Measurements from ENCODE around the gene NSDHL.

NSDHL gene

DNA sequence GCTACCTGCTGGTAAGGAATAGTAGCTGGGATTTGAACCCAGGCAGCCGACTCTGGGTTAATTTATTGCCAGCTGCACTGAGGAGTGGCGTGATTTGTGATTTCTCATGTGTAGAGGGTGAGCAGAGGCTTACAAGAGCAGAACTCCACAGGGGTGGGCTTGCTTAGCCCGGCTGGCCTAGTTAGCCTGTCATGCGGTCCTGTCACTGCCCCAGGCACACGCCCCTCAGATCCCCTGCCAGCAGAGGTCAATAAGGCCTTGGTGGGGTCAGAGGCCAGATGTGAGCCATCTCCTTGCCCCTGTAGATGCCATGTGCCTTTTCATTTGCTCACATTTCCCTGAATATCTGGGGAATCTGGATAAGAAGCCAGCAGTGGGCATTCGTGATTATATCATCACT is 13.4 kb downstream of the NSDHL start:
- no peak for DNase-seq (ENCODE audit: low read depth)

DNA sequence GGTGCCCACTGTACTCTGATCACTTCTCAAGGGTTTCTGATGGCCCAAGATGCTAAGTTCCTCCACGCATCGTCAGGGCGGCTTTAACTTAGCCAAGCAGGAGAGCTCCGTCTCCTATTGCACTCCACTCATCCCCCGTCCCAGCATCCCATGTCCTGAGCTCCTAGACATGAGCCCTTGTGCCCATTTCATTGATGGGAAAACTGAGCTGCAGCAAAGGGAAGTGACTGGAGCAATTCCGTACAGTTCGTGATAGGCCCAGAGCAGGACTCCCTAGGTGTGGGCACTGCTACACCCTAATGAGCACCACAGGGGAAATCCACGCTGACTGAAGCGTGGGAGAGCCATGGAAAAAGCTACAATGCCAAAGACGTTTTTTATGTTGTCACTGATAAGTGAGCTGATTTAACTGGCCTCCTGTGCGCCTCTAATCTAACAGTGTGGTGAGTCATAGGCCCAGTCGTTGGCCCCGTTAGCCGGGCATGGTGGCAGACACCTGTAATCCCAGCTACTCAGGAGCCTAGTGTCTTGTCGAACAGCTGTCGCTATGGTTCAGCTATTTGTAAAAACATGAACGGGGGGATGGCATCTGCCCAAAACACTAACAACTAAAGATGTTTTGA is 14.9 kb downstream of the NSDHL start:
- DNase-seq (ENCODE audit: low read depth) = no peak

DNA sequence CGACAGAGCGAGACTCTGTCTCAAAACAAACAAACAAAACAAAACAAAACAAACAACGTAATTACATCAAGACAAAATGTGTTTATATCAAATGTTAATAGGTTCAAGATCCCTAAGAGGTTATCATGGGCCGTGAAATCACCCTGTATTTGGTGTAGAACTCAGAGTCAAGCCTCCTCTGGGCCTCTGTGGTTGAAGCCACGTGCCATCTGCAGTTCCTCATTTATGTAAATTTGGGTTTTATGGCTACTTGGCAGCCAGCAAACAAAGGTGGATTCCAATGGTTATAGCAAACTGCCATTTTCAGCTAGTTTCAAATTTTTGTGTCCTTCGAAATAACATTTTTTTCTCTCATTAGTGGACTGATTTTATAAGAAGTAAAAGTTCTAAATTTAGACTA is 16.4 kb downstream of the NSDHL start:
- no peak for DNase-seq (ENCODE audit: low read depth)

DNA sequence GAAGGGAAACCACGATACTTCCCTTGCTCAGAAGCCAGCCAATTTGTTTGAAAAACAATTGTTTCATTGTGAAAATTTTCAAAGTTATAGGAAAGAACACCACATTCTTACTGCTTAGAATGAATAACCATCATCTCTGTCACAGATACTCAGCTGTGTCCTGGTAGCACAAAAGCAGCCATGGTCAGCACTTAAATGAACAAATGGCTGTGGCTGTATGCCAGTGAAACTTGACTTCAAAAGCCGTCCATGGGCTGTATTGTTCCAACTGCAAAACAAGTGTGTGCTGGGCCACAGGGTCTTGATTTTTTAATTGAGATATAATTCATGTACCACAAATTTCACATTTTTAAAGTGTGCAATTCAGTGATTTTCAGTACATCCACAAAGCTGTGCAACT is 19.6 kb downstream of the NSDHL start:
- no peak for DNase-seq (ENCODE audit: low read depth)

DNA sequence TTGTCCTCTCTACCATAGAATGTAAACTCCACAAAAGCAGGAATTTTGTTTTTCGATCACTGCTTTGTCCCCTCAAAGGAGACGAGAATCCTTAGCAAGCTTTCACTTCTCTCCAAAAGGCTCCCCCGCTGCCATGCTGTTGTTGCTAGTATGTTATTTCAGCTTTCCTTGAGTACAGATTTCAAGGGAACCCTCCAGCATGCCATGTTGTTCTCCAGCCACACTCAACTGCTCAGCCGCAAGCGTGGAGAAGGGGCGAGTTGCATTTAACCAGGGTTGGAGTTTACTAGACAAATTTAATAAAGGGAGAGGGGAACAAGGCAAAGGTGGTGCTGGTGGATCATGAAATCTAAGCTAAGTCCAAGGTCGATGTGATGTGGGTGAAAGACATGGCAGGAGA is 23.1 kb downstream of the NSDHL start:
- DNase-seq (ENCODE audit: low read depth) = no peak

DNA sequence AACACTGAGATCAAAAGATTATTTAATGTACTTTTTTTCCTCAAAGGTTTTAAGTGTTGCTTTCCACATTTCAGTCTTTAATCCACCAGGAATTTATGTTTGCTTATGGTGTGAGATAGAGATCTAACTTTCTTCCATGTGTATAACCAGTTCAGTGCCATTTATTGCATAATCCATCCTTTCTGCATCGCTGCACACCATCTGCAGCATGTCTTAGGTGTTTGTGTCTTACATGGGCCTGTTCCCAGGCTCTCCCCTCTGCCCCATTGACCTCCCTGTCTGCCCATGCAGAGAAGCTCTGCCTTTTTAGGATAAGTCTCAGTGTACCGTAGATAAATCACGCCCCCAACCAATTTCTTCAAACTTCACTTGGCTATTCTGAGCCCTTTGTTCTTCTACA is 30.3 kb downstream of the NSDHL start:
- no peak for DNase-seq (ENCODE audit: low read depth)

DNA sequence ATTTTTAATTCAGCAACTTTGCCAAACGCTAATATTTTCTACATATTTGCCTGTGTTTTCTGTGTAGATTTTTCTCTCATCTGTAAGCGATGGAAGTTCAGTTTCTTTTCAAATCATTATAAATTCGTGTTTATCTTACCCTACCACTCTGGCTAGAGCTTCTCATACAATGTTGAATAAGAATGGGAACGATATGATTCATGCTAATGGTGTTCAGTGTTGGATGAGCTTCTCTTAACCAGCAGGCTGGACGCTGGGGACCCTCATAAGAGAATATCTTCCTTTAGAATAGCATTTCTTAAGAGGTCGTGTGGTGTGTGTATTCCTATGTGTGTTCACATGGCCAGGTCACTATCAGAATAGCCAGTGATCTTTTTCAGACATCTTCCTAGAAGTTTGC is 31.0 kb downstream of the NSDHL start:
- no peak for DNase-seq (ENCODE audit: low read depth)

DNA sequence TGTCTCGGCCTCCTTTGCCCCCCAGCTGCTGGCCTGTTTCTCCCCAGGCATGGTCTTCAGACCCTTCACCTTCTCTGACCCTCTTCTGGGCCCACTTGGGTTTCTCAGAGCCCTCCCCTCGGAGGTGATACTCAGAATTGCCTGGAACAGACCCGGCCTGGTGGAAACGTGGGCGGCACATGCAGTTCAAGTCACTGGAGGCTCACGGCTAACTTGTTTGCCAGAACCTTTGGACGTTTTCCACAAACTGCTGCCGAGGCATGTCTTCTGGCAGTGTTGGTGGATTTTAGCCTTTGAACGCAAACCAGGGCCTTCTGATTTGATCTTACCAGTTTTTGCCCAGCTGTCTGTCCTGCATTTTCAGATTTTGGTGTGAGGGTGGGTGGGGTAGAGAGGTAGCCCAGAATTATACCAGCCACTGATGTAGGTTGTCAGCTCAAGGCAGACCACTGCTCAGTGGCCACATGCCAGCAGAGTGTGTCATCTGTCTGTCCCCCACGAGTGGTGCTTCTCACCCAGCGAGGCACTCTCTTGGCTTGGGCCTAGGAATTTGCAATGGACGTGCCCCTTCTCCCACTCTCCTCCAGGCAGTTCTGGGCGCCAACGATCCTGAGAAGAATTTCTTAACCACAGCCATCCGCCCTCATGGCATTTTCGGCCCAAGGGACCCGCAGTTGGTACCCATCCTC is 34.5 kb downstream of the NSDHL start:
- DNase-seq (ENCODE audit: low read depth) = no peak

DNA sequence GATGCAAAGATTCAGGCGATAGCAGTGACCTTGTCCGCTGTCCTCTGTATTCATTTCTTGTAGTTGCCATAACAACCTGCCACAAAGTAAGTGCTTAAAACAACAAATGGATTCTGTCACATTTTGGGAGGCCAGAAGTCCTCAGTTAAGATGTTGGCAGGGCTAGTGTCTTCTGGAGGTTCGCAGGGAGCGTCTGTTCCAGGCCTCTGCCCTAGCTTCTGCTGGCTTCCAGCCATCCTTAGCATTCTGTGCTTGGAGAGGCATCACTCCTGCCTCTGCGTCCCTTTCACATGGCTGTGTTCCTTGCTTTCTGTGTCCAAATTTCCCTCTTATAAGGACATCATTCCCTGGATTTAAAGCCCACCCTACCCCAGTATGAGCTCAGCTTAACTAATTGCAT is 35.5 kb downstream of the NSDHL start:
- DNase-seq (ENCODE audit: low read depth) = no peak

DNA sequence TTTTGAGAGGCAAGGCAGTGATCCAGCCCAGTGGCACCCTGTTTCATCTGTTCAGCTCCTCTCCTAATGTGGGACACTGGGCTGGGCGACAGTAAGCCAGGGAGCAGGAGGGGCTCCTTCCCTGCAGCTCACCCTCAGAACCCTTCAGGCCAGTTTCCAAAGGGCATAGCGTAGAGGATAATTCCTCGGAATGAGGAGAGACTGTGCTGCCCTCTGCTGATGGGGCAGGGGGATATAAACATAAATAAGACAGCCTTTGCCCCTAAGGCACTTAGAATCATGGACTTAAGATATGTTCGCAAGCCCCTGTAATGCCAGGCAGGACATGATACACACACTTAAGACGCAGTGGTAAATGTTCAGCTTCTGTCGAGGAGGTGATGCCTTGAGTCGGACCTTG is 39.1 kb downstream of the NSDHL start:
- no peak for DNase-seq (ENCODE audit: low read depth)

DNA sequence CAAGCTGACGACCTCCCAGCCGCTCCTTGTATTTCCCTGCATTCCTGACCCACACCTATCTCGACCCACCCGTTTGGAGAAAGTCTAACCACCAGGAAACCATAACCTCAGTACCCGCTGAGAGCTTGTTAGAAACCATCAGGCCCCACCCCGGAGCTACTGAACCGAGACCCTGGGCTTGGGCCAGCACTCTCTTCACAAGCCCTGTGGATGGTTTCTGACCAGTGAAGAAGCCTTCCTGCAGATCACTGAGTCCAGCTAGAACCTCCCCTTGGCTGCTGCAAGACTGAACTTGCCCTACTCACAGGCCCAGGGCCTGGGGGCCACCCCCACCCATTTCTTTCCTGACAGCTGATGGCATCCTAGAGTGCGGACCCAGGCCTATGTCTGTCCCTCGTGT is 40.4 kb downstream of the NSDHL start:
- no peak for DNase-seq (ENCODE audit: low read depth)

DNA sequence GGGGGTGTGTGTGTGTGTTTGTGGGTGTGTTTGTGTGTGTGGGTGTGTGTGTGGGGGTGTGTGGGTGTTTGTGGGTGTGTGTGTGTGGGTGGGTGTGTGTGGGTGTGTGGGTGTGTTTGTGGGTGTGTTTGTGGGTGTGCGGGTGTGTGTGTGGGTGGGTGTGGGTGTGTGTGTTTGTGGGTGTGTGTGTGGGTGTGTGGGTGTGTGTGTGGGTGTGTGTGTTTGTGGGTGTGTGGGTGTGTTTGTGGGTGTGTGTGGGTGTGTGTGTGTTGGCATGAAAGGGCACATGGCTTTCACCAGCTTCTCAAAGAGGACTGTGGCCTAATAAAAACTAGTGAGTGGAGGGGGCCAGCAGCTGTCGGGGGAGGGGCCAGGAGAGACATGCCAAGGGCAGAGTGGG is 41.7 kb downstream of the NSDHL start:
- no peak for DNase-seq (ENCODE audit: low read depth)

DNA sequence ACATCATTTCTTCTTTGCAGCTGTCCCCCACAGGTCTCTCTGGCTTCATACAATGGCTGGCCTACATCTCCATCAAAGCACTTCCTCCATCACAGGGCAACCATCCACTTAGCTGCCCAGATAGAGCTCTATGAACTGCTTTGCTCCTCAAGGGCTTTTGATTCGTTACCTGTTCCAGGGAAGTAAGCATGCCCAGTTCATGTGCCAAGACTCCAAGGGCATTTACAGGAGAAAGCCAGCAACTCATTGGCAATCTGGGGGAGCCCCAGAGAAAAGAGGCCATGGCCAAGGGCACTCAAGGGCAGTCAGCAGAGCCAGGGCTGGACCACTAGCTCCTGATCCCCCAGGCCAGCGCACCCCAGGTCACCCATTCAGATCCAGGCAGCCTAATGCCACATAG is 42.5 kb downstream of the NSDHL start:
- DNase-seq (ENCODE audit: low read depth) = no peak

DNA sequence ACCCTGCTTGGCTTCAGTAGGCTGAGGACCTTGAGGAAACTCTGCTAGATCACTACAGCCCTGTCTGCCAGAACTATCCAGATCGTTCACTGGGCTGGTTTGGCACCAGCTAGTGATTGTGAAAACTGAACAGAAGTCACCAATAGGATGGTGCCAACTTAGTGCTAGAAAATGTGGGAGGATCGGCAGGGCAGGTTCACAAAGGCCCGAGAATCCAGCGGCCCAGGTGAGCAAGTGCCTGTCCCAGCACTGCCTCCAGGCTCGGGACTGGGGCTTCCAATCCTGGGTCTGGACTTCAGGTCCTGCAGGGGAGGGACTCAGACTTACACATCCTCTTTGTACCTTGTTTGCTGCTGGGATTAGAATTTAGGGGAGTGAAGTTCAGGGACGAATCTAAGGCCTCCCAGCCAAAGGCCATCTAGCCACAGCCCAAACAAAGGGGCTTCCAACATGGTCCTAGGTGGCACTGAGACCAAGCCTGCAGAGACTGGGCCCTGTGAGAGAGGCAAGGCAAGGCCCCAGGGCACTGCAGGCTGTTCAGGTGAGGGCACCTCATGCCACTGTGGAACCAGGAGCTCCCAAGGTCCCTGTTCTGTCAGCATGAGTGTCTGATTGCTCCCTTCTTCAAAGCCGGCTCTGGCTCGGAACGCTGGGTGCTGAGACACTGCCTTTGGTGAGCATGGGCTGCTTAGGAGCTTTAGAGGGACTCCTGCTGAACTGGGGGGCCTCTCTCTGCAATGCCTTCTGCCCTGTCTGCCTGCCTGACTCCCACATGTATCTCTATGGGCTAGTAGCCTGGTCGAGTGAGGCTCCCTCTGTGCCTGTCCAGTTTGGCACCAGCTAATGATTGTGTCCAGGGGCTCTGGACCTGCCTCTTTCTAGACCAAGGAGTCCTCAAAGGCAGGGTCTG is 46.3 kb downstream of the NSDHL start:
- no peak for DNase-seq (ENCODE audit: low read depth)

DNA sequence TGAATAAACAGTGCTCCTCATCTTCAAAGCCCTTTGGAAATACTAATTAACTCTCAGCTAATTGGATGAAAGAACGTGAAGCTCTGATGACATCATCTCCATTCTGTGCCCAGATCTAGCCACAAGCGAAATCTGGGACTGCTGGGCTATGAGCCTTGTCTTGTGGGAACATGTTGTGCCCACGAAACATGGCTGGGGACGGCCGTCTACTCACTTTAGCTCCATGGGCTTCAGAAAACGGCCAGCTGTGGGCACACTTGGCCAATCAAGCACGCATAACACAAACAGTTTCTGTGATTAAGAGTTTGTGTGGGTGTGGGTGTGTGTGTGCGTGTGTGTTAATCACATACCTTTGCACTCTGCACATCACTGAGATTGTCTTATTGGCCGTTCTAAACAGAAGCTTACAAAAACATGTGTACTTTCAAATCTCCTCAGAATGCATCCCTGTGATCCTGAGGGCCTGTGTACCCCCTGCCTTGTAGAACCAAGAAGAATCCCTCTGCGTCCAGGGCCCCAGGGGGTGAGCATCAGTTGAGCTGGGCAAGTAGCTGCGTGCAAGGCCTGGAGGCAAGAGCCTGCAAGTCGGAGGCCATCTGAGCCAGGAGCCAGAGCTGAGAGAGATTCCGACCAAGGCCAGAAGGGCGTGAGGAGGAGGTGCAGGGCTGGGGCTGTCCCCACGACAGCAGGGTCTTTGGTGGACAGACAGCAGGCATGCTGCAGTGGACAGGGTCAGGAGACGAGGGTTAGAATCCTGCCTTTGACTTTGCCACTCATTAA is 48.3 kb downstream of the NSDHL start:
- DNase-seq (ENCODE audit: low read depth) = no peak

DNA sequence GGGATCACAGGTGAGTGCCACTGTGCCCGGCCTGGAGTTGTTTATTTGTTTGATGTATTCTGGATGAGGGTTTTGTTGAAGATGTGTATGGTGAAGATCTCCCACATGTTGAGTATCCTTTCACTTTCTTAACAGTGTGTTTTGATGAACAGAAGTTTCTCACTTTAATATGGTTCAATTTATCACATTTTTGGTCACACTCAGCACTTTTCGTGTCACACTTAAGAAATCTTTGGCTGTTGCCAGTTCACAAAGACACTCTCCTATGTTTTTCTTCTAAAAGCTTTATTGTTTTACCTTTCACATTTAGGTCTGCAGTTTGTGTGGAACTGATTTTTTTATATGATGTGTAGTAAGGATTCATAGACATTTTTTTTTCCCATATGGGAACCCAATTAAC is 50.4 kb downstream of the NSDHL start:
- DNase-seq (ENCODE audit: low read depth) = no peak

DNA sequence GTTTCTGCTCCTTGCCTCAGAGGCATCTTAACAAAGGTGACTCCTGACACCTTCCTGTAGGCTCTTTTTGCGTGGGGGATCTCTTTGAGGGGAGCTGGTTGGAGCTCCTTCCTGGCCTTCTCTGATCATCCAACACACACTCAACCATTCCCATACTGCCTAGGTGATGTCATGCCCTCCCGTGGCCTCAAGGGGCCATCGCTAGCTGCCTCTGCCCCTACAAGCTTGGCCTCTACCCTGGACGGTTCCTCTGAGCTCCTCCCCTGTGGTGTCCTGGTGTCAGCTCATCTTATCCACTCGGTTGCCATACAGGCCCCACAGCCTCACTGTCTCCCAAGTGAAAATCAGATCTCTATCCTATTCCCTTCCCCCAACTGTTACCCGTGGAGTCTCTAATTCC is 53.3 kb downstream of the NSDHL start:
- no peak for DNase-seq (ENCODE audit: low read depth)

DNA sequence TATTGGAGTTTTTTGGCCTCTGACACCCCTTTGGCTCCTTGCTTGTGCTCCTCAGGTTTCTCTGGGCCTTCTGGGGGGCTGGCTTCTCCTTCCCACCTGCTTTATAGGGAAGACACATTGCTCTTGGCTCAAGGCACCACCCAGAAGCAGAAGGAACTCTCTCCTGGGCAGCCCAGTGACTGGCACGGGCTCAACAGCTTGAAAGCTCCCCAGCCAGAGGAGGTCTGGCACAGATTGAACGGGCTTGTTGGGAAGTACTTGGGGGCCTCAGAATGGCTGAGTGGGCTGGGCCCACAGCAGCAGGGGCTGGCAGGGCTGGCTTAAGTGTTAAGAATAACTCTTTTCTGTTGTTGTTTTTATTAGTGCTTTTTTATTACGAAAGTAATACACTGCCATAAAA is 55.9 kb downstream of the NSDHL start:
- no peak for DNase-seq (ENCODE audit: low read depth)

DNA sequence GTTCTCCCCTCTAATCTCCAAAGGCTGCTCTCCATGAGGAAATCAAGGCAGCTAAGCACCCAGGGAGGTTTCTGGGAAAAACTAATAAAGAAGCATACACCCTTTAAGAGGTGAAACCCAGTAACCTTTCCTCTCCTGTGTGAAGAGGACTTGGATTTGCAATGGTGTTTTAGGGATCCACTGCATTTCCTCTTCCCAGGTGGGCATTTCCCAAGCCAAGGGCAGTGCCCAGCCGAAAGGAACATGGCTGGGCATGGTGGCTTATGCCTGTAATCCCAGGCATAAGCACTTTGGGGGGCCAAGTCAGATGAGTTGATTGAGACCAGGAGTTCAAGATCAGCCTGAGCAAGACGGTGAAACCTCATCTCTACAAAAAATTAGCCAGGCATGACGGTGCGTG is 61.6 kb downstream of the NSDHL start:
- DNase-seq (ENCODE audit: low read depth) = no peak

DNA sequence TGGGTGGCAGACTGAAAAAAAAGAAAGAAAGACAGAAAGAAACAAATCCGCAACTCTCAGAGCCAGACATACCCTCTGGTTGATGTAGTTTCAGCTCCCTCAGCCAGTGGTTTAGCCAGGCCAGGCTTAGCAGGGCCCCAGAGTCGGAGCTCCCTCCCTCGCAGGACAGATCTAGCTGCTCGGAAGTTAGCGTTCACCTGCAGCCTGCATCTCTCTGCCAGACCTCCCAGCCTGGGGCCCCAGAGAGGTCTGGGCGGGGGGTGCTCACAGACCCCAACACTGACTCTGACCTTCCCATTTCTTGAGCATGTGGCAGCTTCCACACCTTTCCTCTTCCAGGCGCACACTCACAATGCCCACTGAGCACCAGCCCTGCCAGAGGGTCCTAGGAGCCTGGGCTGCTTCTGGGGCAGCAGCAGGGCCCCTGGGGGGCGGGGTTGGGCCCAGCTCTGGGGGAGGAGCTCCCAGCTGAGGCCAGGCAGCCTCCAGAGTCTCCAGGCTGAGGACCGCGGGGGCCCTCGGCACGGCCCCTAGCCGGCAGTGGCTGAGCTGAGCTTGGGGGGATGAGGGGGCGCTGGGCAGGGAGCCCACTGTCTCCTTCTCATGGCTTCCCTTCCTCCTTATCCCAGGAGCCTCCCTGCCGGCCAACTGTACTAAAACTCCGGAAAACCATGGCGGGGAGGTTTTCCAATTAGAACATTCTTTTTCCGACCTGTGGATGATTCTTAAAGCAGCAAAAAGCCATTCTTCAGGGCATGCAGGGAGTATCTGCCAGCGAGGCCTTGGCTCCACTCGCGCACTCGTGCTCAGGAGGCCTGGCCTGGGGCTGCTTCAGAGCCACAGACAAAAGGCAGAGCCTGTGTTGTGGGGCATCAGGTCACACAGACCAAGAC is 62.4 kb downstream of the NSDHL start:
- DNase-seq (ENCODE audit: low read depth) = no peak

DNA sequence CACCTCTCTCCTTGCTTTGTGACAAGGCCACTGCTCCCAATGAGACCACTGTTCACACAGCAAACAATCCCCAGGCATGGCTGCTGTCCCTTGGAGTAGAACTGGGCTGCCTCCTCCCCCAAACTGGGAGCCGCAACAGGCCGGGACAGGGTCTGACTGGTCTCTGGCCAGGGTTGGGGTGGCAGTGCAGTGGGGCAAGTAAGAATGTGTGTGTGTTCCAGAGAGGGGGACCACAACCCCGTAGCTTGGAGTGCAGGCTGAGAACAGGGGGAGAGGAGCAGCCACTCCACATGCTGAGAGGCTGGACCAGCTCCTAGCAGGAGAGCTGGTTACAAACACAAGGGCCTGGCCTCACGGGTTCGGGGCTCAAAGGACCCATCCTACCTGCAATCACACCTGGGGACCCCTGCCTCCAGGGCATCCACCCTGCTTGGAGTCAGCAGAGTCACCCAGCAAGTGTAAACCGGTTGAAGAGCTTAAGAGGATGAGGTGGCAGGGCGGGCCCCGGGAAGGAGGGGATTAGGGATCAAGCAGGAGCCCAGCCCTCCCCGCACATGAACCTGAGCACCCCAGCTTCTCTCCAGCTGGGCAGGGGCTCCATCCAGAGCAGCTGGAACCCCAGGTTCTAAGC is 63.2 kb downstream of the NSDHL start:
- no peak for DNase-seq (ENCODE audit: low read depth)
